Panc1 (cell line): ENCODE measurements around the gene NME4. TPM values are rescaled to one million over a fixed set of nuclear protein-coding genes. Genes with fewer than 3 reads are reported as not detected.

Source experiments
- ATAC-seq: fragments of 200-7000 bp; cut with Tn5 transposase; 2 replicates; pipeline ENCODE4 v1.9.1; 2020; ENCODE audit warnings: mild to moderate bottlenecking, moderate library complexity
- BruUV-seq: library from RNA; stranded (reverse); fragments of 400-500 nt; replicated peaks from 2 replicates; lab custom pipeline; 2021; lab: Mats Ljungman, UMichigan
- CTCF ChIA-PET: fragments of 300-600 bp; sonication (Branson Sonifier 250); formaldehyde crosslinking; loops from one replicate; lab custom pipeline; 2022; ENCODE audit warnings: antibody characterized with exemption; lab: Charles Lee
- POLR2A ChIA-PET: fragments of 300-600 bp; sonication (Branson Sonifier 250); formaldehyde crosslinking; loops from one replicate; lab custom pipeline; 2022; ENCODE audit warnings: antibody characterized with exemption; lab: Charles Lee
- DNase-seq: peaks from one replicate; pipeline ENCODE4 v3.0.0-alpha.2; 2010; ENCODE audit warnings: low read depth, low spot score
- H3K27ac ChIP-seq: 2 replicates; pipeline ENCODE4 v1.5.1; 2011; ENCODE audit warnings: mild to moderate bottlenecking, low read length, inconsistent platforms
- H3K27me3 ChIP-seq: fragments of 200-500 bp; sonication (Bioruptor generic); 2 replicates; pipeline ENCODE4 v1.6.0; 2014; ENCODE audit warnings: low read length, inconsistent platforms; ENCODE audit not compliant: control insufficient read depth, insufficient read depth
- H3K36me3 ChIP-seq: fragments of 200-500 bp; sonication (Bioruptor generic); 2 replicates; pipeline ENCODE4 v1.5.1; 2014; ENCODE audit warnings: inconsistent platforms, mild to moderate bottlenecking, low read length, moderate library complexity; ENCODE audit not compliant: control insufficient read depth, insufficient read depth
- H3K4me1 ChIP-seq: 2 replicates; pipeline ENCODE4 v1.5.1; 2011; ENCODE audit warnings: inconsistent platforms, mild to moderate bottlenecking, low read length, moderate library complexity; ENCODE audit not compliant: control insufficient read depth, insufficient read depth
- H3K4me3 ChIP-seq, 2 experiments: 2 replicates each; pipeline ENCODE4 v1.5.1; 2011 to 2012; ENCODE audit warnings: low read depth in 2 of 2, low read length in 2 of 2, mild to moderate bottlenecking in 2 of 2, inconsistent platforms in 1 of 2, moderate library complexity in 1 of 2
- H3K9me3 ChIP-seq: fragments of 200-500 bp; sonication (Bioruptor generic); 2 replicates; pipeline ENCODE4 v1.5.1; 2014; ENCODE audit warnings: low read depth, mild to moderate bottlenecking, inconsistent platforms, low read length, moderate library complexity; ENCODE audit not compliant: control insufficient read depth, insufficient read depth
- POLR2AphosphoS5 ChIP-seq: IDR thresholded peaks from 2 replicates; pipeline ENCODE4 v1.6.1; 2012; ENCODE audit warnings: mild to moderate bottlenecking, low read depth, low read length, moderate library complexity
- SIN3A ChIP-seq: IDR thresholded peaks from 2 replicates; pipeline ENCODE4 v1.6.1; 2012; ENCODE audit warnings: low read depth, mild to moderate bottlenecking, low read length, moderate library complexity, borderline replicate concordance; ENCODE audit not compliant: insufficient read depth
- TCF7L2 ChIP-seq: IDR thresholded peaks from 2 replicates; pipeline ENCODE4 v1.6.1; 2011; ENCODE audit warnings: mild to moderate bottlenecking, low read depth, low read length, inconsistent platforms
- in situ Hi-C: cut with HindIII; loops from 2 replicates; pipeline ENCODE4 v1.10.0; 2016; ENCODE audit warnings: low sequenced_read_pairs, low pct_unique_long_range_greater_than_20kb
- intact Hi-C: fragments of 100-400 bp; cut with micrococcal nuclease; formaldehyde crosslinking; loops from one replicate; pipeline ENCODE4 v1.10.0; 2022; ENCODE audit not compliant: unreplicated experiment
- total RNA-seq: library from RNA; stranded (reverse); gene quantifications from one replicate; pipeline ENCODE4 v1.2.1, GENCODE V29; 2021; ENCODE audit not compliant: unreplicated experiment
- TF ChIP-seq, protein P1 (sequence below): fragments of 450-650 bp; IDR thresholded peaks from 2 replicates; pipeline ENCODE4 v1.5.1; 2017; ENCODE audit warnings: mild to moderate bottlenecking
- TF ChIP-seq, protein P2 (sequence below), 2 experiments: IDR thresholded peaks; 2 replicates each; pipeline ENCODE4 v1.6.1; 2011 to 2012; ENCODE audit warnings: low read depth in 2 of 2, control low read depth in 1 of 2, low read length in 1 of 2, mild to moderate bottlenecking in 1 of 2, moderate library complexity in 1 of 2; ENCODE audit not compliant: insufficient read depth in 1 of 2

Gene NME4
- total RNA-seq, 1 experiment from 2014 or later, result 500 TPM

DNA sequence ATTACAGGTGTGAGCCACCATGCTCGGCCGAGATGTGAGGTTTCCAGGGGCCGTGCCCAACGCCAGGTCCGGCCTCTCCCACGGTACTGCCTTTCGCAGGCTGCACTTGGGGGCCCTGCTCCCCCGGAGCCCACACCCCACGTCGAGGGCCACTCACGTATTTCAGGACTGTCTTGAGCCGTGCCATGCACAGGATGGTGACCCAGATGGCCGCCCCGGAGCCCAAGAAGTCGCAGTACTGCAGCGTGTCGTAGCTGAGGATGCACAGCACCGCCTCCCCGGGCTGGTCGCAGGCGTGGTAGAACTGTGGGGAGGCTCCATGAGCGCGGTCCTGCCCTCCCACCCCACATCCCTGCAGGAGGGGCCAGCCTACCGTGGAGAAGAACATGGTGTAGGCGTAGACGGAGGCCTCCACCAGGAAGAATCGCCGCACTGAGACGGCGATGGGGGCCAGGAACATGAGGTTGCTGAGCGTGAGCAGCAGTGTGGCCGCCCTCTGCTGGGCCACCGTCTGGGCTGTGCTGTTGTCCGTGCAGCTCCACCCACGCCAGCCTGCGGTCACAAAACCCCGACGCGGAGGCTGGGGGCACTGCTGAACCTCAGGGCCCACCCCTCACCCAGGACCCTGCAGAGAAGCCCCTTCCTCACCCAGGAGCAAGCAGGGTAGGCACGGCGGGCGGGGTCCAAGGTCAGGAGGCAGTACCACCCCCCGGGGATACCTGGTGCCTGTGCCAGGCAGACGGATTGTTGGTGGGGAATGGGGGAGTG lies 23.0 kb upstream of the NME4 start:
- Histone ChIP-seq H3K36me3 (no peaks in the 10 kb centered on the region), H3K27ac (no peak overlapping the region), H3K9me3 (no peaks in the 10 kb centered on the region), H3K27me3 (no peaks in the 10 kb centered on the region), H3K4me3 (no peak overlapping the region), H3K4me1 (peaks cover 19% of the 10 kb centered on the region)
- ATAC-seq (no peak), DNase-seq (no peak)
- POLR2A ChIA-PET, result no interaction called here
- in situ Hi-C loops, result no loop called here
- no TSS peak for BruUV-seq
- intact Hi-C loops, result no loop called here
- CTCF ChIA-PET, result no interaction called here
- TF ChIP-seq SIN3A, result no peak
- TF ChIP-seq, protein P1, sequence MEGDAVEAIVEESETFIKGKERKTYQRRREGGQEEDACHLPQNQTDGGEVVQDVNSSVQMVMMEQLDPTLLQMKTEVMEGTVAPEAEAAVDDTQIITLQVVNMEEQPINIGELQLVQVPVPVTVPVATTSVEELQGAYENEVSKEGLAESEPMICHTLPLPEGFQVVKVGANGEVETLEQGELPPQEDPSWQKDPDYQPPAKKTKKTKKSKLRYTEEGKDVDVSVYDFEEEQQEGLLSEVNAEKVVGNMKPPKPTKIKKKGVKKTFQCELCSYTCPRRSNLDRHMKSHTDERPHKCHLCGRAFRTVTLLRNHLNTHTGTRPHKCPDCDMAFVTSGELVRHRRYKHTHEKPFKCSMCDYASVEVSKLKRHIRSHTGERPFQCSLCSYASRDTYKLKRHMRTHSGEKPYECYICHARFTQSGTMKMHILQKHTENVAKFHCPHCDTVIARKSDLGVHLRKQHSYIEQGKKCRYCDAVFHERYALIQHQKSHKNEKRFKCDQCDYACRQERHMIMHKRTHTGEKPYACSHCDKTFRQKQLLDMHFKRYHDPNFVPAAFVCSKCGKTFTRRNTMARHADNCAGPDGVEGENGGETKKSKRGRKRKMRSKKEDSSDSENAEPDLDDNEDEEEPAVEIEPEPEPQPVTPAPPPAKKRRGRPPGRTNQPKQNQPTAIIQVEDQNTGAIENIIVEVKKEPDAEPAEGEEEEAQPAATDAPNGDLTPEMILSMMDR, result no peak
- TF ChIP-seq POLR2AphosphoS5, result no peak
- TF ChIP-seq, protein P2, sequence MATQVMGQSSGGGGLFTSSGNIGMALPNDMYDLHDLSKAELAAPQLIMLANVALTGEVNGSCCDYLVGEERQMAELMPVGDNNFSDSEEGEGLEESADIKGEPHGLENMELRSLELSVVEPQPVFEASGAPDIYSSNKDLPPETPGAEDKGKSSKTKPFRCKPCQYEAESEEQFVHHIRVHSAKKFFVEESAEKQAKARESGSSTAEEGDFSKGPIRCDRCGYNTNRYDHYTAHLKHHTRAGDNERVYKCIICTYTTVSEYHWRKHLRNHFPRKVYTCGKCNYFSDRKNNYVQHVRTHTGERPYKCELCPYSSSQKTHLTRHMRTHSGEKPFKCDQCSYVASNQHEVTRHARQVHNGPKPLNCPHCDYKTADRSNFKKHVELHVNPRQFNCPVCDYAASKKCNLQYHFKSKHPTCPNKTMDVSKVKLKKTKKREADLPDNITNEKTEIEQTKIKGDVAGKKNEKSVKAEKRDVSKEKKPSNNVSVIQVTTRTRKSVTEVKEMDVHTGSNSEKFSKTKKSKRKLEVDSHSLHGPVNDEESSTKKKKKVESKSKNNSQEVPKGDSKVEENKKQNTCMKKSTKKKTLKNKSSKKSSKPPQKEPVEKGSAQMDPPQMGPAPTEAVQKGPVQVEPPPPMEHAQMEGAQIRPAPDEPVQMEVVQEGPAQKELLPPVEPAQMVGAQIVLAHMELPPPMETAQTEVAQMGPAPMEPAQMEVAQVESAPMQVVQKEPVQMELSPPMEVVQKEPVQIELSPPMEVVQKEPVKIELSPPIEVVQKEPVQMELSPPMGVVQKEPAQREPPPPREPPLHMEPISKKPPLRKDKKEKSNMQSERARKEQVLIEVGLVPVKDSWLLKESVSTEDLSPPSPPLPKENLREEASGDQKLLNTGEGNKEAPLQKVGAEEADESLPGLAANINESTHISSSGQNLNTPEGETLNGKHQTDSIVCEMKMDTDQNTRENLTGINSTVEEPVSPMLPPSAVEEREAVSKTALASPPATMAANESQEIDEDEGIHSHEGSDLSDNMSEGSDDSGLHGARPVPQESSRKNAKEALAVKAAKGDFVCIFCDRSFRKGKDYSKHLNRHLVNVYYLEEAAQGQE (IDR thresholded peaks at IDR 0.05; ENCODE audit: insufficient read depth in 1 of 2, low read depth in 2 of 2, low read length in 1 of 2), result no peak
- no peak for TF ChIP-seq TCF7L2

- ATAC-seq (no peak), DNase-seq (no peak)
- in situ Hi-C loops, result no loop called here
- Histone ChIP-seq H3K9me3 (no peaks in the 10 kb centered on the region), H3K4me1 (peaks cover 21% of the 10 kb centered on the region), H3K4me3 (no peak overlapping the region), H3K36me3 (no peaks in the 10 kb centered on the region), H3K27me3 (no peaks in the 10 kb centered on the region), H3K27ac (no peak overlapping the region)
- TF ChIP-seq TCF7L2, result no peak
- ChIA-PET CTCF (no interaction called here), POLR2A (no interaction called here)
- BruUV-seq, result no TSS peak
- intact Hi-C loops, result no loop called here
Observed at GRCh38 chr16:374616-374926, 22.4 kb upstream of the NME4 start.

DNA sequence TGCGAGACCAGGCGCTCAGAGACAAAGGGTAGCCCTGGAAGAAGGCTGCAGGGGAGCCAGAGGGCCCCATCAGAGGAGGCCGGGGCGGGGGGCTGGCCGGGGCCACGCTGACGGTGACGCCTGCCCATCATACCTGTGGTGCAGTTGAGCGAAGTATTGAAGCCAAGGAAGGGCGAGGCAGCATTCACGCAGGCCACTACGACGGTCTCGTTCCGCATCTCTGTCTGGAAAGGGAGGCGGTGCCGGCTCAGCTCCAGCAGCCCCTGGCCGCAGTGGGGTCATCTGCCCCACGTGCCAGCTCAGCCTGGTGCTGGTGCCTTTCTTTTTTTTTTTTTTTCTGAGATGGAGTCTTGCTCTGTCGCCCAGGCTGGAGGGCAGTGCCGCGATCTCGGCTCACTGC lies 21.8 kb upstream of the NME4 start:
- ATAC-seq, result no peak
- TF ChIP-seq POLR2AphosphoS5, result 0 out of 2 replicates have a peak, but pooled peaks have one; percentile 10
- TF ChIP-seq TCF7L2, result no peak
- TF ChIP-seq, protein P1, result no peak
- TF ChIP-seq SIN3A, result no peak
- Histone ChIP-seq H3K27ac (no peak overlapping the region), H3K4me3 (no peak overlapping the region), H3K9me3 (no peaks in the 10 kb centered on the region), H3K27me3 (no peaks in the 10 kb centered on the region), H3K36me3 (no peaks in the 10 kb centered on the region), H3K4me1 (peaks cover 24% of the 10 kb centered on the region)
- ChIA-PET POLR2A (no interaction called here), CTCF (no interaction called here)
- DNase-seq, result no peak
- no TSS peak for BruUV-seq
- intact Hi-C loops, result no loop called here
- in situ Hi-C loops, result no loop called here
